ENCODE data around the gene UBL4A.
"Not testable (repeated sequence)": the region's sequence is repeated elsewhere in the genome, so short reads cannot be mapped to it uniquely, and the experiment has no call there.

UBL4A gene

DNA sequence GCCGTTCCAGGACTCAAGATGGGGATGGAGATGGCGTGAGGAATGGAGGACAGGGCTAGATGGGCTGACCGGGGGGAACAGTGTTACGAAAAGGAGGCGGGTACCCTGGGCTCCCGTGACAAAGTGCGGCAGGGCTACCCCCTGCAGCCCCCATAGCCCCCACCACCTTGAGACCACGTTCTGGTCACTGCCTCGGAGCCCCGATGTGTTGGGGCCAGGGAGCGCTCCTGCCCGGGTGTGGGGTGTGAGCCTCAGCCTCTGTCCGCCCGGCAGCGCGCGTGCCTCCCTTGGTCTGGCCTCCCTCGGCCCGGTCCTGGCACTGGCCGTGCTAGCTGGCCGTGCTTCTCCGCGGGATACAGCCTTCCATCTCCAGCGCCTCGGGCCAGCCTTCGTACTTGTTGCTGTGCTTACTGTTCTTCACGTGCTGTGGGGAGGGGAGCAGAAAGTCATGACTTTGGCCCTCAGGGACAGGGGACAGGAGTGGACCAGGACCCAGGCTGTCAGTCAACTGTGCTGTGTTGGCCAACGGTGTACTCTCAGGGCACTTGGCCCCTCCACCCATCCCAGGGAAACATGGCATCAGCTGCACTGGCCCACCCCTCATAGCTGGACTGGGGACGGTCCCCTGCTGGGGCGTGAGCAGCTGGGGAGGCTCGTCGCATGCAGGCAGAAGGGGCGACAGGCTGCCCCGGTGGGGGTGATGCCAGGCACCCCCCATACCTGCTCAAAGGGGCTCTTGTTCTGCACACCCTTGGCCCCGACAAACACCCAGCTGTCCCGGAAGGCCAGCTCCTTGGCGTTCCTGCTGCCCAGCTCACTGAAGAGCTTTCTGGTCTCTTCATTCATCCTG is 20.3 kb upstream of the UBL4A start:
- no peak for TF ChIP-seq CTCF (IDR thresholded peaks at IDR 0.05)
- Mint-ChIP-seq H3K9me3 (peaks cover 58% of the 10 kb centered on the region), H3K36me3 (ENCODE audit: low read depth) (peaks cover 28% of the 10 kb centered on the region), H3K27ac (peak overlapping the region; percentile 25), H3K4me3 (no peak overlapping the region), H3K4me1 (peaks cover 30% of the 10 kb centered on the region), H3K27me3 (ENCODE audit: low read depth, poor library complexity) (no peaks in the 10 kb centered on the region)
- DNase-seq = no peak

DNA sequence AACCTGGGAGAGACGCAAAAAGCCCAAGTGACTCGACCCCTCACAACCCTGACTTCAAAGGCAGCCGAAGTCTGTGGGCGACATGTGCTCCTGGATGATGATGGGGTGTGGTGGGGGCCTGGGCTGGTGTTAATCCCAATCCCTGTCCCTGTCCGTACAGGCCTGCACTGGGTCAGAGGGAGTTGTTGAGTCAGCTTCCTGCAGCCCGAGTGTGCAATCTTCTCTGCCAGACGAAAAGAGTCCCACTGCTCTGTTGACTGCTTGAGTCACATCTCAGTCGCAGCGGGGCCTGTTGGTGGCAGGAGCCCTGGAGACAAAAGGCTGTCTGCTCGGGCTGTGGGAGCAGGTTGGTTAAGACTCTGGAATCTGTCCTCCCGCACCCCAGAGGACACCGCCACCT is 19.3 kb upstream of the UBL4A start:
- no peaks in the 10 kb centered on the region for H3K27me3 Mint-ChIP-seq (ENCODE audit: low read depth, poor library complexity)
- TF ChIP-seq CTCF (IDR thresholded peaks at IDR 0.05) = no peak
- peaks cover 20% of the 10 kb centered on the region for H3K4me1 Mint-ChIP-seq
- no peak for DNase-seq
- no peak overlapping the region for H3K4me3 Mint-ChIP-seq
- H3K36me3 Mint-ChIP-seq (ENCODE audit: low read depth) = peaks cover 23% of the 10 kb centered on the region
- H3K9me3 Mint-ChIP-seq = peaks cover 57% of the 10 kb centered on the region
- H3K27ac Mint-ChIP-seq = no peak overlapping the region

GRCh38 chrX:154502989-154503388 is 16.6 kb upstream of the UBL4A start:
- TF ChIP-seq CTCF (IDR thresholded peaks at IDR 0.05) = no peak
- peaks cover 5% of the 10 kb centered on the region for H3K36me3 Mint-ChIP-seq (ENCODE audit: low read depth)
- H3K4me1 Mint-ChIP-seq = peaks cover 10% of the 10 kb centered on the region
- H3K9me3 Mint-ChIP-seq = peaks cover 47% of the 10 kb centered on the region
- no peak overlapping the region for H3K27ac Mint-ChIP-seq
- H3K4me3 Mint-ChIP-seq = no peak overlapping the region
- H3K27me3 Mint-ChIP-seq (ENCODE audit: low read depth, poor library complexity) = no peaks in the 10 kb centered on the region
- DNase-seq = no peak

GRCh38 chrX:154502098-154502497 is 15.7 kb upstream of the UBL4A start:
- no peak for DNase-seq
- no peak for TF ChIP-seq CTCF (IDR thresholded peaks at IDR 0.05)
- Mint-ChIP-seq H3K9me3 (peaks cover 44% of the 10 kb centered on the region), H3K4me1 (peaks cover 10% of the 10 kb centered on the region), H3K27me3 (ENCODE audit: low read depth, poor library complexity) (no peaks in the 10 kb centered on the region), H3K27ac (no peak overlapping the region), H3K4me3 (no peak overlapping the region), H3K36me3 (ENCODE audit: low read depth) (peaks cover 5% of the 10 kb centered on the region)

GRCh38 chrX:154501423-154501822 is 15.0 kb upstream of the UBL4A start:
- H3K27me3 Mint-ChIP-seq (ENCODE audit: low read depth, poor library complexity); H3K36me3 Mint-ChIP-seq (ENCODE audit: low read depth): not testable (repeated sequence)
- H3K9me3 Mint-ChIP-seq = peaks cover 49% of the 10 kb centered on the region

DNA sequence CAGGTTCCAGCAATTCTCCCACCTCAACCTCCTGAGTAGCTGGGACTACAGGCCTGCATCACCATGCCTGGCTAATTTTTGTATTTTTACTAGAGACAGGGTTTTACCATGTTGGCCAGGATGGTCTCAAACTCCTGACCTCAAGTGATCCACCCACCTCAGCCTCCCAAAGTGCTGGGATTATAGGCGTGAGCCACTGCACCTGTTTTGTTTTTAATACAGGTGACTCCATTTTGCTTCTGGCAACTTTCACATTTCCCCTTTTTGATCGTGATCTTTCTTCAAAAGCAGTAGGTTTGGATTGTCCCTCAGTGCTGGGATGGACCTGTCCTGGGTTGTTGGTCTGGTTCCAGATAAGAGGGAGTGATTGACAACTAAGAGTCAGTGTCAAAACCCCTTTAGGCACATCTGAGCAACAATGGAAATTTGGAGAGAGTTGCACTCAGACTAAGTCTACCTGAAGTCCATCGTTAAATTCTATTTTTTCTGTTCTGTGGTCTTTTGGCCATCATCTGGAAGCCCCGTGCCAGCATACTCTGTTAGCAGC is 10.2 kb upstream of the UBL4A start:
- H3K36me3 Mint-ChIP-seq (ENCODE audit: low read depth); H3K27ac Mint-ChIP-seq; H3K4me1 Mint-ChIP-seq; DNase-seq; H3K4me3 Mint-ChIP-seq; H3K27me3 Mint-ChIP-seq (ENCODE audit: low read depth, poor library complexity): not testable (repeated sequence)
- H3K9me3 Mint-ChIP-seq = peaks cover 47% of the 10 kb centered on the region

More at GRCh38 chrX:154501423-154501822, 15.0 kb upstream of the UBL4A start:
- H3K4me3 Mint-ChIP-seq, H3K27ac Mint-ChIP-seq, H3K4me1 Mint-ChIP-seq, DNase-seq: not testable (repeated sequence)

DNA sequence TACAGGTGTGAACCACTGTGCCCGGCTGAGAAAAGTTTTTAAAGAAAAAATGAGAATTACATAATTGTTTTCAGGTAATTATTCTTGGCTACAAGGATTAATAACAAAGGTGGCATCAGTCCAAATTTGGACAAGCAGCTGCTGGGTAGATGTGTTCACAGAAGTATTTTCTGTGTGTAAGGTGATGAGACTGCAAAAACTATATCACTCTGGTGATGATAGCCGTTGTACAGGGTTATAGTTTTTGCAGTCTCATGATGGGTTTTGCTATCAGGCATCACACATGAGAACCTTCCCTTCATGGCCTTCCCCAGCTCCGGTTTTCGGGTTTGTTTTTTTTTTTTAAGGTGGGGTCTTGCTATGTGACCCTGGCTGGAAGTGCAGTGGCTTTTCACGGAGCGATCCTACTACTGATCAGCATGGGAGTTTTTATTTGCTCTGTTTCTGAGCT is 9.1 kb upstream of the UBL4A start:
- Mint-ChIP-seq H3K27me3 (ENCODE audit: low read depth, poor library complexity) (no peaks in the 10 kb centered on the region), H3K36me3 (ENCODE audit: low read depth) (no peaks in the 10 kb centered on the region), H3K9me3 (peaks cover 51% of the 10 kb centered on the region), H3K4me3 (no peak overlapping the region), H3K27ac (no peak overlapping the region), H3K4me1 (peaks cover 8% of the 10 kb centered on the region)
- DNase-seq = no peak
- TF ChIP-seq CTCF (IDR thresholded peaks at IDR 0.05) = no peak
